Esophagus muscularis mucosa (tissue), 4 donors: ENCODE data around the gene IQCM. TPM values are rescaled to one million over a fixed set of nuclear protein-coding genes. Genes with fewer than 3 reads are reported as not detected.

Experiments used
- DNase-seq: peaks from one replicate; pipeline ENCODE4 v3.0.0-alpha.2; 2017; ENCODE audit errors: extremely low spot score
- H3K27ac ChIP-seq, 4 donors: fragments of 200-600 bp; sonication (generic); replicated peaks in 1 of 4; 1 replicate in 3 of 4; 2 replicates in 1 of 4; pipeline ENCODE4 v1.5.1; 2016 to 2019; ENCODE audit warnings: mild to moderate bottlenecking in 1 of 4
- H3K27me3 ChIP-seq, 4 donors: fragments of 200-600 bp; sonication (generic); one replicate each; pipeline versions ENCODE4 v1.5.1 to v1.6.0; 2016 to 2019
- H3K36me3 ChIP-seq, 4 donors: fragments of 200-600 bp; sonication (generic); one replicate each; pipeline ENCODE4 v1.5.1; 2016 to 2019
- H3K4me1 ChIP-seq, 4 donors: fragments of 200-600 bp; sonication (generic); one replicate each; pipeline ENCODE4 v1.5.1; 2016 to 2019
- H3K4me3 ChIP-seq, 4 donors: fragments of 200-600 bp; sonication (generic); 1 replicate in 2 of 4; 2 replicates in 2 of 4; pipeline ENCODE4 v1.5.1; 2016 to 2019; ENCODE audit warnings: mild to moderate bottlenecking in 4 of 4, moderate library complexity in 1 of 4
- H3K9me3 ChIP-seq, 4 donors: fragments of 200-600 bp; sonication (generic); 1 replicate in 3 of 4; 2 replicates in 1 of 4; pipeline ENCODE4 v1.5.1; 2016 to 2019
- EP300 ChIP-seq: sonication (generic); formaldehyde crosslinking; IDR thresholded peaks from one replicate; pipeline ENCODE4 v1.6.1; 2017; ENCODE audit warnings: antibody characterized with exemption
- POLR2A ChIP-seq: fragments of 450-650 bp; IDR thresholded peaks from one replicate; pipeline ENCODE4 v1.6.1; 2017; ENCODE audit warnings: antibody characterized with exemption, moderate library complexity, mild to moderate bottlenecking, low read depth
- POLR2AphosphoS5 ChIP-seq, 2 donors: sonication (generic); formaldehyde crosslinking; IDR thresholded peaks; one replicate each; pipeline ENCODE4 v1.6.1; 2017; ENCODE audit warnings: antibody characterized with exemption in 2 of 2
- WGBS: methylation state at CpG from one replicate; pipeline ENCODE4 v1.1.5; 2018; 5-methylcytosine and 5-hydroxymethylcytosine counted together
- intact Hi-C: fragments of 100-400 bp; cut with DNase I; formaldehyde crosslinking; loops from one replicate; pipeline ENCODE4 v1.15.1; 2023
- total RNA-seq, 4 donors: library from RNA; depleted of rRNA; stranded (reverse); fragments of >200 nt; gene quantifications; one replicate each; pipeline versions ENCODE4 v1.1.0 to v1.2.1, GENCODE V29; 2016
- TF ChIP-seq, protein P1 (sequence below), 3 experiments: fragments of 200-600 bp in 2 of 3; fragments of 450-650 bp in 1 of 3; sonication (generic) in 2 of 3; IDR thresholded peaks; one replicate each; pipeline ENCODE4 v1.5.1; 2017 to 2019; ENCODE audit warnings: antibody characterized with exemption in 3 of 3, mild to moderate bottlenecking in 2 of 3, moderate library complexity in 1 of 3

IQCM gene
- total RNA-seq, 4 donors from 2014 or later, result not detected

DNA sequence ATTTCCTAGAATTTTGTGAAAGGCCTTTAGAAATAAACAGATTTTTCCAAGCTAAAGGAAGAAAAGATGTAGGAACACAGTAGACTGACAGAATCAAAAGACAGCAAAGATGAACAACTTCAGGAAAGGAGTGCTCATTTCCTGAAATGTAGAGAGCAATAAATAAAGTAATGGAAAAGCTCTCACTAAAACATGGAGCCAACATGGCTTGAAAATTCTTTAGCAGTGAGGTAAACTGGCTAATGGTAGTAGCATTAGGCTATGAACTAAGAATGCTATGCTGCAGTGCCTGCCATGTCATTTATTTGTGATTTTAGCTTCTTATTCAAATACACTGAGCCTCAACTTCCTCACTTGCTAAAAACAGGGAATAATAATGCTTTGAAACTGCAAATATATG, 108.7 kb downstream of the IQCM start:
- Histone ChIP-seq H3K27ac (no peak overlapping the region), H3K27me3 (no peaks in the 10 kb centered on the region), H3K36me3 (no peaks in the 10 kb centered on the region), H3K4me1 (peaks cover 0 to 22% (median 8%) of the 10 kb centered on the region in 4 donors), H3K9me3 (no peaks in the 10 kb centered on the region), H3K4me3 (no peak overlapping the region)
- no peak for TF ChIP-seq POLR2AphosphoS5 (IDR thresholded peaks at IDR 0.05)
- TF ChIP-seq, protein P1, sequence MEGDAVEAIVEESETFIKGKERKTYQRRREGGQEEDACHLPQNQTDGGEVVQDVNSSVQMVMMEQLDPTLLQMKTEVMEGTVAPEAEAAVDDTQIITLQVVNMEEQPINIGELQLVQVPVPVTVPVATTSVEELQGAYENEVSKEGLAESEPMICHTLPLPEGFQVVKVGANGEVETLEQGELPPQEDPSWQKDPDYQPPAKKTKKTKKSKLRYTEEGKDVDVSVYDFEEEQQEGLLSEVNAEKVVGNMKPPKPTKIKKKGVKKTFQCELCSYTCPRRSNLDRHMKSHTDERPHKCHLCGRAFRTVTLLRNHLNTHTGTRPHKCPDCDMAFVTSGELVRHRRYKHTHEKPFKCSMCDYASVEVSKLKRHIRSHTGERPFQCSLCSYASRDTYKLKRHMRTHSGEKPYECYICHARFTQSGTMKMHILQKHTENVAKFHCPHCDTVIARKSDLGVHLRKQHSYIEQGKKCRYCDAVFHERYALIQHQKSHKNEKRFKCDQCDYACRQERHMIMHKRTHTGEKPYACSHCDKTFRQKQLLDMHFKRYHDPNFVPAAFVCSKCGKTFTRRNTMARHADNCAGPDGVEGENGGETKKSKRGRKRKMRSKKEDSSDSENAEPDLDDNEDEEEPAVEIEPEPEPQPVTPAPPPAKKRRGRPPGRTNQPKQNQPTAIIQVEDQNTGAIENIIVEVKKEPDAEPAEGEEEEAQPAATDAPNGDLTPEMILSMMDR (IDR thresholded peaks at IDR 0.05), result no peak
- TF ChIP-seq POLR2A, result no peak
- intact Hi-C loops, result no loop called here
- DNase-seq, result no peak

- no peak overlapping the region for H3K4me3 ChIP-seq
- 98% methylated on average over 2 of the region's 2 CpGs for WGBS
- TF ChIP-seq POLR2A (no peak), POLR2AphosphoS5 (IDR thresholded peaks at IDR 0.05) (no peak), EP300 (no peak)
- TF ChIP-seq, protein P1 (IDR thresholded peaks at IDR 0.05), result no peak
These were observed 113.0 kb downstream of the IQCM start for GRCh38 chr4:149702414-149703293.

GRCh38 chr4:149701435-149702156, 114.0 kb downstream of the IQCM start:
- no peak overlapping the region for H3K4me3 ChIP-seq

More at GRCh38 chr4:149702414-149703293, 113.0 kb downstream of the IQCM start:
- Histone ChIP-seq H3K9me3 (no peaks in the 10 kb centered on the region), H3K36me3 (no peaks in the 10 kb centered on the region), H3K27ac (no peak overlapping the region), H3K4me1 (no peaks in the 10 kb centered on the region), H3K27me3 (no peaks in the 10 kb centered on the region)
- DNase-seq, result no peak
- intact Hi-C loops, result no loop called here

DNA sequence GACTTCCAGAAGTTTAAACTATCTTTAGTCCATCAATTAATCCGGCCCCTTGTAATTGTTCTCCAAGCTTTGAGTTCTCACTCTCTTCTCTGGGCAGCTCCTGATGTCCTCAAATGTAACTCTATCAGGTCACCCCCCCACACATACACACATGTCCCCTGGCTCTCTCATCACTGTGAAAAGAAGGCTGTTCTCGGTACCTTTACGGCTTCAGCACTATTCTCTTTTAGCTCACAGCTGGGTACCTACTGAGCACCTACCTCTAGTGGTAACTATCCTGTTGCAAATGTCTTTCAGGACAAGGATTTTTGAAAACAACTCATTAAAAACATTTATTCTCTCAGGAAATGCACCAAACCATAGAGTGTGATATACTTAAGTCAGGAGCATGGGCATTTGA, 115.4 kb downstream of the IQCM start:
- TF ChIP-seq EP300 (no peak), POLR2AphosphoS5 (IDR thresholded peaks at IDR 0.05) (no peak), POLR2A (no peak)
- TF ChIP-seq, protein P1 (IDR thresholded peaks at IDR 0.05), result no peak
- Histone ChIP-seq H3K4me3 (no peak overlapping the region), H3K36me3 (no peaks in the 10 kb centered on the region), H3K27me3 (no peaks in the 10 kb centered on the region), H3K9me3 (no peaks in the 10 kb centered on the region), H3K27ac (no peak overlapping the region), H3K4me1 (no peaks in the 10 kb centered on the region)
- DNase-seq, result no peak
- WGBS, result 86% methylated on average over 3 of the region's 3 CpGs
- intact Hi-C loops, result no loop called here

More at GRCh38 chr4:149701435-149702156, 114.0 kb downstream of the IQCM start:
- 89% methylated on average over 2 of the region's 2 CpGs for WGBS
- no peaks in the 10 kb centered on the region for H3K4me1 ChIP-seq
- H3K36me3 ChIP-seq, result no peaks in the 10 kb centered on the region
- H3K27me3 ChIP-seq, result no peaks in the 10 kb centered on the region
- no peak overlapping the region for H3K27ac ChIP-seq
- TF ChIP-seq EP300, result no peak
- TF ChIP-seq, protein P1 (IDR thresholded peaks at IDR 0.05), result no peak
- no peak for TF ChIP-seq POLR2AphosphoS5 (IDR thresholded peaks at IDR 0.05)
- no peak for TF ChIP-seq POLR2A
- H3K9me3 ChIP-seq, result no peaks in the 10 kb centered on the region
- intact Hi-C loops, result no loop called here
- no peak for DNase-seq
